LNCAP (cell line): ENCODE data around the gene DDIT4.

ENCODE experiments used
- TF ChIP-seq, protein P1 (sequence below): fragments of 450-650 bp; IDR thresholded peaks from 2 replicates; pipeline ENCODE4 v1.5.1; 2017; ENCODE audit warnings: mild to moderate bottlenecking

DDIT4 gene

DNA sequence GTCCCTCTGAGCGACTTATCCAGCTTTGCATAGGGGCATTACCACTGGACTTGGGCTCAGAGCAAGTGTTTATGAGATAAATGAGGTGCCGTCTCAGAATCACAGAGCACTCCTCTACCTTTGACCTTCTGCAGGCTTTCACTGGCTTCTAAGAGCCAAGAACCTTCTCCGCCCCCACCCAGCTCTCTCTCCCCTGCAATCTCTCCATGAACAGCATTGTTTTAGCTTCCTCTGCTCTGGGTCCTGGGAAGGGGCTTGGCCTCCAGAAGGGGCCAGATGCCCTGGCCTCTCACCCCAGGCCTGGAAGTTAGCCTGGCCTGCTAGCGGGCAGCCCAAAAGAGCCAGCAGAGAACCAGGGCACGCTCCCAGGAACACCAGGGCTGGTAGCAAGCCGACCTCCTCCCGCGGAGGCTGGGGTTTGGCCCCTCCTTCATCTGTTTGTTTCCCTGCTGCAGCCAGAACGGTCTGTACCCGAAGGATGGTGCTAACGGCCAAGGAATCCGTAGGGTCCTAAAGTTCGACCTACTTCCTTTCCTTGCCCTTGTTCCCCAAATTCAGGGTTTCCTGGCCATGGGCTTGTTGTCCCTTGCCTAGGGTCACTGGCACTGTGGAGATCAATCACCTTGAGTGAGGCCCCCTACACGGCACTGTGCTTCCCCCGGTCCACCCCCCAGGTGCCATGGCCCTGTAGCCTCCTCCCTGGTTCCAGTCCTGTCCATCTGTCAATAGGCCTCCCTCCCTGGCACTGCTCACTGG lies 18.7 kb upstream of the DDIT4 start:
- TF ChIP-seq, protein P1, sequence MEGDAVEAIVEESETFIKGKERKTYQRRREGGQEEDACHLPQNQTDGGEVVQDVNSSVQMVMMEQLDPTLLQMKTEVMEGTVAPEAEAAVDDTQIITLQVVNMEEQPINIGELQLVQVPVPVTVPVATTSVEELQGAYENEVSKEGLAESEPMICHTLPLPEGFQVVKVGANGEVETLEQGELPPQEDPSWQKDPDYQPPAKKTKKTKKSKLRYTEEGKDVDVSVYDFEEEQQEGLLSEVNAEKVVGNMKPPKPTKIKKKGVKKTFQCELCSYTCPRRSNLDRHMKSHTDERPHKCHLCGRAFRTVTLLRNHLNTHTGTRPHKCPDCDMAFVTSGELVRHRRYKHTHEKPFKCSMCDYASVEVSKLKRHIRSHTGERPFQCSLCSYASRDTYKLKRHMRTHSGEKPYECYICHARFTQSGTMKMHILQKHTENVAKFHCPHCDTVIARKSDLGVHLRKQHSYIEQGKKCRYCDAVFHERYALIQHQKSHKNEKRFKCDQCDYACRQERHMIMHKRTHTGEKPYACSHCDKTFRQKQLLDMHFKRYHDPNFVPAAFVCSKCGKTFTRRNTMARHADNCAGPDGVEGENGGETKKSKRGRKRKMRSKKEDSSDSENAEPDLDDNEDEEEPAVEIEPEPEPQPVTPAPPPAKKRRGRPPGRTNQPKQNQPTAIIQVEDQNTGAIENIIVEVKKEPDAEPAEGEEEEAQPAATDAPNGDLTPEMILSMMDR: no peak

- TF ChIP-seq, protein P1: no peak
Observed at GRCh38 chr10:72255977-72256729, 17.6 kb upstream of the DDIT4 start.

DNA sequence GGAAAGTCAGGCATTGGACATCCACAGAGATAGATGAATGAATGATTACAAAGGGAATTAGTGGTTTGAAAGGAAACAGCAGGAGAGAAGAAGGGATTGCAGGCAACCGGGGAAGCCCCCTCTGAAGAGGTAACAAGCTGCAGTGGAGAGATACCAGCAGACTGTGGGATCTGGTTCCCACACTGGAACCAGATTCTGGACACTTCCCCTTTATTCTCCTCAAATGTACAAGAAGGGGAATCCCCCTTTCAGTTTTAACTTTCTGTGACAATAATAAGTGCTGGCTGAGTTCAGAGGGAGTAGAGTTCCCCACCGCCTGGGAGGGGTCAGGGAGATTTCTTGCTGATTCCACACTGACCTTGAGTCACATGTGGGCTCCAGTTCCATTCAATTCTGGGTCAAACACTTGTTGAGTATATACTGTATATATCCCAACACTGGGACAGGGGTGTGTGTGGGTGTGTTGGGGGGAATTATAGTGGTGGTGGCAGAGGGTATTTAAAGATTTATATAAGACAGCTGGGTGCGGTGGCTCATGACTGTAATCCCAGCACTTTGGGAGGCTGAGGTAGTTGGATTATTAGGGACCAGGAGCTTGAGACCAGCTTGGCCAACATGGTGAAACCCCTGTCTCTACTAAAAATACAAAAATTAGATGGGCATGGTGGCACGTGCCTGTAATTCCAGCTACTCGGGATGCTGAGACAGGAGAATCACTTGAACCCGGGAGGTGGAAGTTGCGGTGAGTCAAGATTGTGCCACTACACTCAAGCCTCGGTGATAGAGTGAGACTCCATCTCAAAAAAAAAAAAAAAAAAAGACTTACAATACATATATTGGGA lies 16.5 kb upstream of the DDIT4 start:
- TF ChIP-seq, protein P1: no peak

DNA sequence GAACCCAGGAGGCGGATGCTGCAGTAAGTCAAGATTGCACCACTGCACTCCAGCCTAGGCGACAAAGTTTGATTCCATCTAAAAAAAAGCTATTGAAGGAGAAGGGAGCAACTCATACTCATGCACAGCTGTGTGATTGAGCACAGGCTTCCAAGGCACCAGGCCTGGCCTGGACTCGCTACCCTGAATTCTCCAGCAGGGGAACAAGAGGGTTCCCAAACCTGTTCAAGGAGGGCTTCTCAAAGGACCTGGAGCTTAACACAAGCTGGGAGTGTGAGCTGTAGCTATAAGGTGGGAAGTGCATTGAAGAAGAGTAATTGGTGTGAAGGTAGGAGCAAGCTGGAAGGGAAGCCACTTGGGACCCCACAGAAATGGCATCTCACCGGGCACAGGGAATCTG lies 15.1 kb upstream of the DDIT4 start:
- TF ChIP-seq, protein P1: no peak

- TF ChIP-seq, protein P1: no peak
Observed at GRCh38 chr10:72259491-72260238, 14.1 kb upstream of the DDIT4 start.

GRCh38 chr10:72260239-72260975 lies 13.3 kb upstream of the DDIT4 start:
- TF ChIP-seq, protein P1: no peak
